ENCODE data around the gene FAM50A.

The FAM50A gene

GRCh38 chrX:154443479-154443910, 446 bp upstream of the FAM50A start:
- TF ChIP-seq CTCF (IDR thresholded peaks at IDR 0.05; ENCODE audit: low read depth, low read length): no peak
- H3K4me3 ChIP-seq (ENCODE audit: low read depth, low read length): peak overlapping the region; percentile 27

GRCh38 chrX:154444755-154445246, 860 bp downstream of the FAM50A start:
- no peak for TF ChIP-seq CTCF (IDR thresholded peaks at IDR 0.05; ENCODE audit: low read depth, low read length)
- peak overlapping the region; percentile 66 for H3K4me3 ChIP-seq (ENCODE audit: low read depth, low read length)

- TF ChIP-seq CTCF (IDR thresholded peaks at IDR 0.05; ENCODE audit: low read depth, low read length): no peak
- no peak overlapping the region for H3K4me3 ChIP-seq (ENCODE audit: low read depth, low read length)
Observed at GRCh38 chrX:154445776-154446175, 1.8 kb downstream of the FAM50A start.

GRCh38 chrX:154446430-154446829, 2.5 kb downstream of the FAM50A start:
- TF ChIP-seq CTCF (IDR thresholded peaks at IDR 0.05; ENCODE audit: low read depth, low read length): no peak
- no peak overlapping the region for H3K4me3 ChIP-seq (ENCODE audit: low read depth, low read length)

GRCh38 chrX:154448484-154448883, 4.5 kb downstream of the FAM50A start:
- H3K4me3 ChIP-seq (ENCODE audit: low read depth, low read length): no peak overlapping the region
- no peak for TF ChIP-seq CTCF (IDR thresholded peaks at IDR 0.05; ENCODE audit: low read depth, low read length)

GRCh38 chrX:154449618-154450017, 5.7 kb downstream of the FAM50A start:
- TF ChIP-seq CTCF (IDR thresholded peaks at IDR 0.05; ENCODE audit: low read depth, low read length): no peak
- H3K4me3 ChIP-seq (ENCODE audit: low read depth, low read length): no peak overlapping the region

- H3K4me3 ChIP-seq (ENCODE audit: low read depth, low read length): no peak overlapping the region
- no peak for TF ChIP-seq CTCF (IDR thresholded peaks at IDR 0.05; ENCODE audit: low read depth, low read length)
Observed at GRCh38 chrX:154450312-154450711, 6.4 kb downstream of the FAM50A start.
